WTC11 (cell line): ENCODE data around the gene MTF2. TPM values are rescaled to one million over a fixed set of nuclear protein-coding genes. Genes with fewer than 3 reads are reported as not detected.

ENCODE experiments used
- ATAC-seq: fragments of 200-7000 bp; cut with Tn5 transposase; 2 replicates; pipeline ENCODE4 v1.10.0; 2021; ENCODE audit warnings: mild to moderate bottlenecking, moderate library complexity
- CTCF ChIA-PET: fragments of 300-600 bp; sonication (Branson Sonifier 250); formaldehyde crosslinking; loops from one replicate; lab custom pipeline; 2021; ENCODE audit warnings: antibody characterized with exemption; lab: Charles Lee
- POLR2A ChIA-PET: fragments of 350-600 bp; sonication (Branson Sonifier 250); formaldehyde crosslinking; loops from one replicate; lab custom pipeline; 2021; ENCODE audit warnings: antibody characterized with exemption; lab: Charles Lee
- DNase-seq: peaks from one replicate; pipeline ENCODE4 v3.0.0; 2021; ENCODE audit warnings: low spot score
- H3K27ac Mint-ChIP-seq: 2 replicates; pipeline ENCODE4 v1.8.0; 2021; ENCODE audit warnings: mixed read lengths
- H3K27me3 Mint-ChIP-seq: 2 replicates; pipeline ENCODE4 v1.8.0; 2021; ENCODE audit warnings: low read depth, mild to moderate bottlenecking, moderate library complexity, mixed read lengths
- H3K36me3 Mint-ChIP-seq: 2 replicates; pipeline ENCODE4 v1.8.0; 2021; ENCODE audit warnings: mixed read lengths
- H3K4me1 Mint-ChIP-seq: 2 replicates; pipeline ENCODE4 v1.8.0; 2022; ENCODE audit warnings: mixed read lengths
- H3K4me3 Mint-ChIP-seq: 2 replicates; pipeline ENCODE4 v1.8.0; 2021; ENCODE audit warnings: mild to moderate bottlenecking, moderate library complexity, mixed read lengths
- H3K9me3 Mint-ChIP-seq: 2 replicates; pipeline ENCODE4 v1.8.0; 2021; ENCODE audit warnings: mixed read lengths
- CDX4 ChIP-seq: fragments of 250-450 bp; sonication (Bioruptor Pico); IDR thresholded peaks from 2 replicates; pipeline ENCODE4 v1.9.0; 2021; ENCODE audit warnings: moderate library complexity, mild to moderate bottlenecking, inconsistent platforms, borderline replicate concordance
- EMX1 ChIP-seq: fragments of 250-450 bp; sonication (Bioruptor Pico); IDR thresholded peaks from 2 replicates; pipeline ENCODE4 v1.8.0; 2021; ENCODE audit warnings: mild to moderate bottlenecking
- FOXK1 ChIP-seq: sonication (generic); formaldehyde crosslinking; IDR thresholded peaks from 2 replicates; pipeline ENCODE4 v1.8.0; 2022; ENCODE audit warnings: mild to moderate bottlenecking, moderate library complexity, missing genetic modification reagents
- GRHL2 ChIP-seq: fragments of 250-450 bp; sonication (Bioruptor Pico); IDR thresholded peaks from 2 replicates; pipeline ENCODE4 v1.8.0; 2022; ENCODE audit warnings: mild to moderate bottlenecking, moderate library complexity; ENCODE audit not compliant: insufficient replicate concordance, severe bottlenecking
- NFE2L1 ChIP-seq: sonication (generic); formaldehyde crosslinking; IDR thresholded peaks from 2 replicates; pipeline ENCODE4 v1.8.1; 2023; ENCODE audit warnings: missing genetic modification reagents
- NR1H2 ChIP-seq: sonication (generic); formaldehyde crosslinking; IDR thresholded peaks from 2 replicates; pipeline ENCODE4 v1.9.0; 2021; ENCODE audit warnings: mild to moderate bottlenecking, moderate library complexity, missing genetic modification reagents
- NR2C2 ChIP-seq: sonication (generic); formaldehyde crosslinking; IDR thresholded peaks from 2 replicates; pipeline ENCODE4 v1.8.0; 2022; ENCODE audit warnings: mild to moderate bottlenecking, missing genetic modification reagents
- PRRX2 ChIP-seq: fragments of 250-450 bp; sonication (Bioruptor Pico); IDR thresholded peaks from 2 replicates; pipeline ENCODE4 v1.8.0; 2021; ENCODE audit warnings: mild to moderate bottlenecking
- SOX15 ChIP-seq: fragments of 250-450 bp; sonication (Bioruptor Pico); IDR thresholded peaks from 2 replicates; pipeline ENCODE4 v1.9.0; 2021; ENCODE audit warnings: mild to moderate bottlenecking
- SP1 ChIP-seq: sonication (generic); formaldehyde crosslinking; conservative IDR thresholded peaks from 2 replicates; pipeline ENCODE4 v1.8.1; 2022; ENCODE audit warnings: missing genetic modification reagents
- TCF7 ChIP-seq: sonication (generic); formaldehyde crosslinking; IDR thresholded peaks from 2 replicates; pipeline ENCODE4 v1.8.0; 2022; ENCODE audit warnings: mild to moderate bottlenecking, low read depth, missing genetic modification reagents, moderate library complexity
- TEAD4 ChIP-seq: sonication (generic); formaldehyde crosslinking; IDR thresholded peaks from 2 replicates; pipeline ENCODE4 v1.8.0; 2022; ENCODE audit warnings: mild to moderate bottlenecking, missing genetic modification reagents
- ZBTB21 ChIP-seq: sonication (generic); formaldehyde crosslinking; IDR thresholded peaks from 2 replicates; pipeline ENCODE4 v1.8.1; 2023; ENCODE audit warnings: mild to moderate bottlenecking, missing genetic modification reagents, borderline replicate concordance
- ZNF263 ChIP-seq: sonication (generic); formaldehyde crosslinking; IDR thresholded peaks from 2 replicates; pipeline ENCODE4 v1.8.1; 2022; ENCODE audit warnings: low read depth, mild to moderate bottlenecking, moderate library complexity, missing genetic modification reagents
- ZNF512 ChIP-seq: sonication (generic); formaldehyde crosslinking; IDR thresholded peaks from 2 replicates; pipeline ENCODE4 v1.8.1; 2022; ENCODE audit warnings: missing genetic modification reagents, borderline replicate concordance
- total RNA-seq: library from RNA; stranded (reverse); gene quantifications from 3 replicates; pipeline ENCODE4 v1.2.3, GENCODE V29; 2021
- TF ChIP-seq, protein P1 (sequence below): fragments of 250-450 bp; sonication (Bioruptor Pico); IDR thresholded peaks from 2 replicates; pipeline ENCODE4 v2.1.2; 2022; ENCODE audit warnings: mild to moderate bottlenecking, moderate library complexity
- TF ChIP-seq, protein P2 (sequence below): sonication (generic); formaldehyde crosslinking; IDR thresholded peaks from 2 replicates; pipeline ENCODE4 v1.8.1; 2022; ENCODE audit warnings: mild to moderate bottlenecking, missing genetic modification reagents, moderate library complexity, borderline replicate concordance

Gene MTF2
- total RNA-seq, 1 experiment from 2014 or later: 111 TPM

DNA sequence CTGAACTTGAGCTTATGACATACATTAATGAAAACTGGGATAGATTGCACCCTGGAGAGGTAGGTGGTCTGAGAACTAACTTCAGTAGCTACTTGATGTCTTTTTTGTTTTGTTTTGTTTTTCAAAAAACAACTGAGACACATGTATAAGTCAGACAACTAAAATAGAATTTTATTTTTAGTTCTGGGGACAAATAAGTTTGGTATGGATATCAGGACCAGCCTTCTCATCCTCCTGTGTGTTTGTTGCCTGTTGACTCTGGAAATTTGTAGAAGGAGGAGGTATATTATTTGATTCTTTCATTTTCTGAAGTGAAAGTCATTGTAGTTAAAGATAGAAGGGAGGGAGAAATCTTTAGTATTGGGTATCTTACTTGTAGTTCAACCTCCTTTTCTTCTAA, 41.5 kb downstream of the MTF2 start:
- peaks cover 47% of the 10 kb centered on the region for H3K36me3 Mint-ChIP-seq
- no peak overlapping the region for H3K4me3 Mint-ChIP-seq
- H3K27ac Mint-ChIP-seq: peak overlapping the region; percentile 26
- H3K4me1 Mint-ChIP-seq: peaks cover 33% of the 10 kb centered on the region
- ATAC-seq (no peak), DNase-seq (no peak)
- H3K9me3 Mint-ChIP-seq: no peaks in the 10 kb centered on the region
- ChIA-PET CTCF (no interaction called here), POLR2A (interaction anchor here (1.1 kb wide), 1 partner anchor 25 kb away, joined by 3 read pairs; no protein-coding TSS in a partner anchor)
- no peak for TF ChIP-seq ZNF263
- TF ChIP-seq, protein P1, sequence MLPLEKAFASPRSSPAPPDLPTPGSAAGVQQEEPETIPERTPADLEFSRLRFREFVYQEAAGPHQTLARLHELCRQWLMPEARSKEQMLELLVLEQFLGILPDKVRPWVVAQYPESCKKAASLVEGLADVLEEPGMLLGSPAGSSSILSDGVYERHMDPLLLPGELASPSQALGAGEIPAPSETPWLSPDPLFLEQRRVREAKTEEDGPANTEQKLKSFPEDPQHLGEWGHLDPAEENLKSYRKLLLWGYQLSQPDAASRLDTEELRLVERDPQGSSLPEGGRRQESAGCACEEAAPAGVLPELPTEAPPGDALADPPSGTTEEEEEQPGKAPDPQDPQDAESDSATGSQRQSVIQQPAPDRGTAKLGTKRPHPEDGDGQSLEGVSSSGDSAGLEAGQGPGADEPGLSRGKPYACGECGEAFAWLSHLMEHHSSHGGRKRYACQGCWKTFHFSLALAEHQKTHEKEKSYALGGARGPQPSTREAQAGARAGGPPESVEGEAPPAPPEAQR (CRISPR knock-in tag): no peak
- TF ChIP-seq ZNF512: no peak
- no peak for TF ChIP-seq GRHL2
- TF ChIP-seq CDX4 (CRISPR knock-in tag): no peak
- H3K27me3 Mint-ChIP-seq: no peaks in the 10 kb centered on the region

DNA sequence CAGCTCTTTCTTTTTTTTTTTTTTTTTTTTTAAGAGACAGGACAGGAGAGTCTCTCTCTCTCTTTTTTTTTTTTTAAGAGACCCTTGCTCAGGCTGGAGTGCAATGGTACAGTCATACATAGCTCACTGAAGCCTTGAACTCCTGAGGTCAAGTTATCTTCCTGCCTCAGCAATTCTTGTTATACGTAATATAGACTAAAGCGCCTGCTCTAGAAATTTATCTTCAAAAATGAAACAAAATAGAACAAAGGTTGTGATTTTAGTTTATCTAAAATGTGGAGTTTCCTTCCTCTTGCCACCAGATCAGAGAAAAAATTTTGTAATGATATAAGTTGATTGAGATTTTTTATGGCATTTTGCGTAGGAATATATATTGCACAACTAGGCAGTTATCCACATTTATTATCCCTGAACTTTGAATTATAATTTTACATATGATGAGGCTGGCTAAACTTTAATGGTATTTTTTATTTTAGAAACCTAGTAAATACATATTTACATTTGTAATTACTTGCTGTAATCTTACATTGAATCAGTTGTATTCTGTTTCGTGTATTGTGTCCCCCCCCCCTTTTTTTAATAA, 44.2 kb downstream of the MTF2 start:
- Mint-ChIP-seq H3K4me3 (no peak overlapping the region), H3K4me1 (peaks cover 44% of the 10 kb centered on the region), H3K36me3 (peaks cover 36% of the 10 kb centered on the region), H3K27ac (no peak overlapping the region), H3K27me3 (no peaks in the 10 kb centered on the region), H3K9me3 (no peaks in the 10 kb centered on the region)
- TF ChIP-seq NFE2L1 (CRISPR knock-in tag) (no peak), TEAD4 (no peak), NR1H2 (CRISPR knock-in tag) (no peak), SOX15 (CRISPR knock-in tag) (no peak), FOXK1 (no peak), EMX1 (CRISPR knock-in tag) (no peak), TCF7 (CRISPR knock-in tag) (no peak), SP1 (CRISPR knock-in tag) (no peak), NR2C2 (CRISPR knock-in tag) (no peak)
- TF ChIP-seq, protein P2, sequence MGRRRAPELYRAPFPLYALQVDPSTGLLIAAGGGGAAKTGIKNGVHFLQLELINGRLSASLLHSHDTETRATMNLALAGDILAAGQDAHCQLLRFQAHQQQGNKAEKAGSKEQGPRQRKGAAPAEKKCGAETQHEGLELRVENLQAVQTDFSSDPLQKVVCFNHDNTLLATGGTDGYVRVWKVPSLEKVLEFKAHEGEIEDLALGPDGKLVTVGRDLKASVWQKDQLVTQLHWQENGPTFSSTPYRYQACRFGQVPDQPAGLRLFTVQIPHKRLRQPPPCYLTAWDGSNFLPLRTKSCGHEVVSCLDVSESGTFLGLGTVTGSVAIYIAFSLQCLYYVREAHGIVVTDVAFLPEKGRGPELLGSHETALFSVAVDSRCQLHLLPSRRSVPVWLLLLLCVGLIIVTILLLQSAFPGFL: no peak
- ATAC-seq (no peak; the same call in 1 of the 2 replicates), DNase-seq (no peak)
- ChIA-PET CTCF (interaction anchor here (0.6 kb wide), 1 partner anchor 115 kb away, joined by 4 read pairs; no protein-coding TSS in a partner anchor), POLR2A (interaction anchor here (0.6 to 1.0 kb wide), 2 partner anchors 15 to 43 kb away, joined by 3 to 7 read pairs; no protein-coding TSS in a partner anchor)

DNA sequence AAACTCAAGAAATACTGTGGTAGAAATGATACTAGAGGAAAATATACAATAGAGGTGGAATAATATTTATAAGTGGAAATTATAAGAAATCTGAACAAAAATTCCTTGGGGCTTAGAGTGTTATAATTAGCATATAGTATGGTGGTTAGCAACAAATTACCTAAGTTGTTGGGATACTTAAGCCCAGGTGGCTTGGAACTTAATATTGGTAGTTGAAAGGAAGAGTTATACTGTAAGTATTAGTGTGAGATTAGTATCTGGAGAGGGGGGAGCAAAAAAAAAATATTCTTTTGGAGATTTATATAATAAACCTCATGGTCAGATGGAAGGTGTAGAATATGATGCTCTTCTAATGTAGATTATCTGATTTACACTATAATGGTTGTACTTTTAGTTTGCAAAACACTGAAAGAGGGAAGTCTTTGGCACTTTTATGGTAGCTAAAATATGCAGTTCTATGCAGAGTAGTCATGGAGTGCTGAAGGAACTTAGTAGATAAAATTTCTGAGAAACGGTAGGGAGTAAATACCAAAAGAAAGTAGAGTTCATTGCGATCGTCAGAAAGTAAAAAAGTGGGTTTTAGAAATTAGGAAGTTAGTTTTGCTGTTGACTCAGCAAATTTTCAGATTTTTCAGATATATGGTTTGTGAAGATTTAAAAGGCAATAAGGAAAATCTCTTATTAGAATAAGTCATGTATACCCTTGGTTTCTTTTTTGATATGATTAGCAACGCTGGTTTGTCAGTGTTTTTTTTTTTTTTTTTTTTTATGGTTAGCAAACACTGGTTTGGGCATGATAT, 45.7 kb downstream of the MTF2 start:
- H3K27me3 Mint-ChIP-seq: no peaks in the 10 kb centered on the region
- DNase-seq: no peak
- no peaks in the 10 kb centered on the region for H3K9me3 Mint-ChIP-seq
- H3K36me3 Mint-ChIP-seq: peaks cover 27% of the 10 kb centered on the region
- peak overlapping the region; percentile 56 for H3K4me3 Mint-ChIP-seq
- POLR2A ChIA-PET: no interaction called here
- peak overlapping the region; percentile 79 for H3K27ac Mint-ChIP-seq
- no peak for TF ChIP-seq PRRX2 (CRISPR knock-in tag)
- TF ChIP-seq EMX1 (CRISPR knock-in tag): no peak
- TF ChIP-seq ZBTB21 (CRISPR knock-in tag): no peak
- peaks cover 44% of the 10 kb centered on the region for H3K4me1 Mint-ChIP-seq
- CTCF ChIA-PET: interaction anchor here (1.0 kb wide), 2 partner anchors 14 to 44 kb away, joined by 3 read pairs; no protein-coding TSS in a partner anchor
- peak; percentile 74 for ATAC-seq
